ENCODE data around the gene KDM8. TPM values are rescaled to one million over a fixed set of nuclear protein-coding genes. Genes with fewer than 3 reads are reported as not detected.
A peak's percentile ranks its signal among the peaks of the same experiment; 100 is the strongest.

Gene KDM8
- total and polyA plus RNA-seq, 7 donors: 2.5 to 6.8 (median 5.1) TPM

- no peak for DNase-seq
- H3K27me3 ChIP-seq: no peaks in the 10 kb centered on the region
- peaks cover 0 to 24% (median 2%) of the 10 kb centered on the region in 4 donors for H3K36me3 ChIP-seq
- intact Hi-C loops (cut with DNase I): no loop called here
- 80 to 87% methylated on average over 8 of the region's 8 CpGs for WGBS, 2 donors
- H3K4me3 ChIP-seq: no peak overlapping the region
- TF ChIP-seq EP300 (IDR thresholded peaks at IDR 0.05): no peak
- TF ChIP-seq POLR2A (IDR thresholded peaks at IDR 0.05): no peak
- H3K9me3 ChIP-seq: no peaks in the 10 kb centered on the region
- H3K27ac ChIP-seq: peak overlapping the region; percentile 67 to 77 (median 71)
- H3K4me1 ChIP-seq: peaks cover 0 to 20% (median 18%) of the 10 kb centered on the region in 4 donors
Observed at GRCh38 chr16:27223226-27223610, 19.9 kb downstream of the KDM8 start.

GRCh38 chr16:27223701-27224100, 20.4 kb downstream of the KDM8 start:
- peak overlapping the region in 1 of 4 donors; percentile 77 for H3K27ac ChIP-seq
- intact Hi-C loops (cut with DNase I): no loop called here
- H3K4me1 ChIP-seq: peaks cover 0 to 20% (median 18%) of the 10 kb centered on the region in 4 donors
- H3K4me3 ChIP-seq: no peak overlapping the region
- peaks cover 0 to 24% (median 2%) of the 10 kb centered on the region in 4 donors for H3K36me3 ChIP-seq
- no peak for DNase-seq
- WGBS, 2 donors: 89 to 91% methylated on average over 6 of the region's 6 CpGs
- H3K9me3 ChIP-seq: no peaks in the 10 kb centered on the region
- TF ChIP-seq EP300 (IDR thresholded peaks at IDR 0.05) (no peak), POLR2A (IDR thresholded peaks at IDR 0.05) (no peak), POLR2AphosphoS5 (IDR thresholded peaks at IDR 0.05) (no peak), CTCF (IDR thresholded peaks at IDR 0.05) (no peak)
- no peaks in the 10 kb centered on the region for H3K27me3 ChIP-seq

GRCh38 chr16:27224271-27224737, 21.0 kb downstream of the KDM8 start:
- 96 to 97% methylated on average over 14 of the region's 14 CpGs for WGBS, 2 donors
- H3K27ac ChIP-seq: no peak overlapping the region

GRCh38 chr16:27224741-27225300, 21.5 kb downstream of the KDM8 start:
- no peak overlapping the region for H3K4me3 ChIP-seq
- no peaks in the 10 kb centered on the region for H3K27me3 ChIP-seq
- WGBS, 2 donors: 86 to 90% methylated on average over 19 of the region's 19 CpGs
- H3K27ac ChIP-seq: no peak overlapping the region
- H3K9me3 ChIP-seq: no peaks in the 10 kb centered on the region
- peaks cover 0 to 27% (median 2%) of the 10 kb centered on the region in 4 donors for H3K36me3 ChIP-seq
- no peak for DNase-seq
- H3K4me1 ChIP-seq: peaks cover 0 to 20% (median 18%) of the 10 kb centered on the region in 4 donors
- intact Hi-C loops (cut with DNase I): no loop called here
- TF ChIP-seq POLR2AphosphoS5 (IDR thresholded peaks at IDR 0.05): no peak
- TF ChIP-seq POLR2A (IDR thresholded peaks at IDR 0.05): no peak
- TF ChIP-seq EP300 (IDR thresholded peaks at IDR 0.05): no peak
- TF ChIP-seq CTCF (IDR thresholded peaks at IDR 0.05): no peak

More at GRCh38 chr16:27224271-27224737, 21.0 kb downstream of the KDM8 start:
- no peak for DNase-seq
- Histone ChIP-seq H3K4me3 (no peak overlapping the region), H3K4me1 (peaks cover 0 to 20% (median 18%) of the 10 kb centered on the region in 4 donors), H3K36me3 (peaks cover 0 to 24% (median 2%) of the 10 kb centered on the region in 4 donors), H3K27me3 (no peaks in the 10 kb centered on the region), H3K9me3 (no peaks in the 10 kb centered on the region)
- TF ChIP-seq POLR2AphosphoS5 (IDR thresholded peaks at IDR 0.05) (no peak), CTCF (IDR thresholded peaks at IDR 0.05) (no peak), EP300 (IDR thresholded peaks at IDR 0.05) (no peak), POLR2A (IDR thresholded peaks at IDR 0.05) (no peak)
- intact Hi-C loops (cut with DNase I): no loop called here

GRCh38 chr16:27225536-27226360, 22.4 kb downstream of the KDM8 start:
- intact Hi-C loops (cut with DNase I): no loop called here

More at GRCh38 chr16:27225536-27226360, 22.4 kb downstream of the KDM8 start:
- WGBS, 2 donors: 32 to 53% methylated on average over 27 of the region's 27 CpGs
- Histone ChIP-seq H3K27ac (no peak overlapping the region), H3K27me3 (no peaks in the 10 kb centered on the region), H3K9me3 (no peaks in the 10 kb centered on the region), H3K36me3 (peaks cover 0 to 36% (median 4%) of the 10 kb centered on the region in 4 donors), H3K4me1 (peaks cover 0 to 20% (median 18%) of the 10 kb centered on the region in 4 donors), H3K4me3 (no peak overlapping the region)
- TF ChIP-seq EP300 (IDR thresholded peaks at IDR 0.05) (no peak), POLR2A (IDR thresholded peaks at IDR 0.05) (no peak), CTCF (IDR thresholded peaks at IDR 0.05) (no peak), POLR2AphosphoS5 (IDR thresholded peaks at IDR 0.05) (no peak)
- no peak for DNase-seq

Measured in sigmoid colon (tissue), 7 donors.